OCI-LY7 (cell line): ENCODE measurements around the gene CHCHD1.

Experiments
- EZH2phosphoT487 ChIP-seq: fragments of 200-600 bp; sonication (generic); IDR thresholded peaks from 2 replicates; pipeline ENCODE4 v1.6.1; 2018; ENCODE audit warnings: low read depth, borderline replicate concordance, mild to moderate bottlenecking, mixed run types, antibody characterized with exemption, low read length, moderate library complexity, mixed read lengths
- TF ChIP-seq, protein P1 (sequence below): fragments of 200-600 bp; sonication (generic); conservative IDR thresholded peaks from 2 replicates; pipeline ENCODE4 v1.5.1; 2014; ENCODE audit warnings: mild to moderate bottlenecking, antibody characterized with exemption, low read length, moderate library complexity, mixed read lengths

- TF ChIP-seq, protein P1, sequence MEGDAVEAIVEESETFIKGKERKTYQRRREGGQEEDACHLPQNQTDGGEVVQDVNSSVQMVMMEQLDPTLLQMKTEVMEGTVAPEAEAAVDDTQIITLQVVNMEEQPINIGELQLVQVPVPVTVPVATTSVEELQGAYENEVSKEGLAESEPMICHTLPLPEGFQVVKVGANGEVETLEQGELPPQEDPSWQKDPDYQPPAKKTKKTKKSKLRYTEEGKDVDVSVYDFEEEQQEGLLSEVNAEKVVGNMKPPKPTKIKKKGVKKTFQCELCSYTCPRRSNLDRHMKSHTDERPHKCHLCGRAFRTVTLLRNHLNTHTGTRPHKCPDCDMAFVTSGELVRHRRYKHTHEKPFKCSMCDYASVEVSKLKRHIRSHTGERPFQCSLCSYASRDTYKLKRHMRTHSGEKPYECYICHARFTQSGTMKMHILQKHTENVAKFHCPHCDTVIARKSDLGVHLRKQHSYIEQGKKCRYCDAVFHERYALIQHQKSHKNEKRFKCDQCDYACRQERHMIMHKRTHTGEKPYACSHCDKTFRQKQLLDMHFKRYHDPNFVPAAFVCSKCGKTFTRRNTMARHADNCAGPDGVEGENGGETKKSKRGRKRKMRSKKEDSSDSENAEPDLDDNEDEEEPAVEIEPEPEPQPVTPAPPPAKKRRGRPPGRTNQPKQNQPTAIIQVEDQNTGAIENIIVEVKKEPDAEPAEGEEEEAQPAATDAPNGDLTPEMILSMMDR, result no peak
- no peak for TF ChIP-seq EZH2phosphoT487
Measured at GRCh38 chr10:73793456-73793855, 11.6 kb downstream of the CHCHD1 start.
